ENCODE measurements around the gene USP47.
"Not testable (repeated sequence)": the region's sequence is repeated elsewhere in the genome, so short reads cannot be mapped to it uniquely, and the experiment has no call there.

DNA sequence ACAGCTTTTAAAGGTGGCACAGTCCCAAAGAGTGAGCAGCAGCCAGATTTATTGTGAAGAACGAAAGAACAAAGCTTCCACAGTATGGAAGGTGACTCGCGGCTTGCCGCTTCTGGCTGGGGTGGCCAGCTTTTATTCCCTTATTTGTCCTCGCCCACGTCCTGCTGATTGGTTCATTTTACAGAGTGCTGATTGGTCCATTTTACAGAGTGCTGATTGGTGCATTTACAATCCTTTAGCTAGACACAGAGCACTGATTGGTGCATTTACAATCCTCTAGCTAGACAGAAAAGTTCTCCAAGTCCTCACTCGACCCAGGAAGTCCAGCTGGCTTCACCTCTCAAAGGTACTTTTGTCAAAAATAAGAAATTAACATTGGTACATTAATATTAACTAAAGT is 10.4 kb upstream of the USP47 start:
- not testable (repeated sequence) for TF ChIP-seq CTCF (IDR thresholded peaks at IDR 0.05; ENCODE audit: control extremely low read depth in 1 of 3, insufficient read depth in 1 of 3, low read depth in 1 of 3, low read length in 3 of 3); JUND (IDR thresholded peaks at IDR 0.05; ENCODE audit: low read length); POLR2AphosphoS5 (IDR thresholded peaks at IDR 0.05; ENCODE audit: low read depth, low read length); BRCA1 (IDR thresholded peaks at IDR 0.05; ENCODE audit: low read depth, low read length); EP300 (IDR thresholded peaks at IDR 0.05; ENCODE audit: borderline replicate concordance in 1 of 2, low read depth in 2 of 2, low read length in 2 of 2); GTF2F1 (IDR thresholded peaks at IDR 0.05; ENCODE audit: borderline replicate concordance, low read depth, low read length); EZH2 (IDR thresholded peaks at IDR 0.05; ENCODE audit: low read depth, low read length, severe bottlenecking); PHF8 (conservative IDR thresholded peaks at IDR 0.05; ENCODE audit: low read depth, low read length); RBBP5 (IDR thresholded peaks at IDR 0.05; ENCODE audit: borderline replicate concordance, low read depth, low read length); SRF (IDR thresholded peaks at IDR 0.05; ENCODE audit: low read depth, low read length)
